Measurements from ENCODE around the gene GRID2. TPM values are rescaled to one million over a fixed set of nuclear protein-coding genes. Genes with fewer than 3 reads are reported as not detected.
"Not testable (repeated sequence)": the region's sequence is repeated elsewhere in the genome, so short reads cannot be mapped to it uniquely, and the experiment has no call there.

GRID2 gene
- total RNA-seq, 1 donor from 2014 or later, result 1.3 TPM

- no peaks in the 10 kb centered on the region for H3K9me3 Mint-ChIP-seq
- H3K4me3 Mint-ChIP-seq, result no peak overlapping the region
- H3K27ac Mint-ChIP-seq (ENCODE audit: unreplicated experiment), result no peak overlapping the region
Observed at GRCh38 chr4:93299118-93299517, 995.4 kb downstream of the GRID2 start.

GRCh38 chr4:93300780-93301555, 997.2 kb downstream of the GRID2 start:
- not testable (repeated sequence) for H3K27ac Mint-ChIP-seq (ENCODE audit: unreplicated experiment); H3K9me3 Mint-ChIP-seq

More at GRCh38 chr4:93299118-93299517, 995.4 kb downstream of the GRID2 start:
- Mint-ChIP-seq H3K27me3 (ENCODE audit: low read depth) (no peaks in the 10 kb centered on the region), H3K36me3 (ENCODE audit: low read depth) (no peaks in the 10 kb centered on the region), H3K4me1 (no peaks in the 10 kb centered on the region)
- DNase-seq (ENCODE audit: low read depth, low spot score), result no peak
- TF ChIP-seq CTCF (conservative IDR thresholded peaks at IDR 0.05), result no peak

GRCh38 chr4:93302310-93302709, 998.5 kb downstream of the GRID2 start:
- H3K9me3 Mint-ChIP-seq, result peaks cover 3% of the 10 kb centered on the region
- H3K4me3 Mint-ChIP-seq, result no peak overlapping the region
- TF ChIP-seq CTCF (conservative IDR thresholded peaks at IDR 0.05), result no peak
- DNase-seq (ENCODE audit: low read depth, low spot score), result no peak
- no peaks in the 10 kb centered on the region for H3K27me3 Mint-ChIP-seq (ENCODE audit: low read depth)
- no peaks in the 10 kb centered on the region for H3K4me1 Mint-ChIP-seq
- no peaks in the 10 kb centered on the region for H3K36me3 Mint-ChIP-seq (ENCODE audit: low read depth)
- no peak overlapping the region for H3K27ac Mint-ChIP-seq (ENCODE audit: unreplicated experiment)

More at GRCh38 chr4:93300780-93301555, 997.2 kb downstream of the GRID2 start:
- DNase-seq (ENCODE audit: low read depth, low spot score); H3K4me1 Mint-ChIP-seq; H3K36me3 Mint-ChIP-seq (ENCODE audit: low read depth); H3K27me3 Mint-ChIP-seq (ENCODE audit: low read depth); H3K4me3 Mint-ChIP-seq: not testable (repeated sequence)

- no peaks in the 10 kb centered on the region for H3K36me3 Mint-ChIP-seq (ENCODE audit: low read depth)
- no peak overlapping the region for H3K4me3 Mint-ChIP-seq
- no peak for TF ChIP-seq CTCF (conservative IDR thresholded peaks at IDR 0.05)
- no peak overlapping the region for H3K27ac Mint-ChIP-seq (ENCODE audit: unreplicated experiment)
- DNase-seq (ENCODE audit: low read depth, low spot score), result no peak
- peaks cover 3% of the 10 kb centered on the region for H3K9me3 Mint-ChIP-seq
- no peaks in the 10 kb centered on the region for H3K27me3 Mint-ChIP-seq (ENCODE audit: low read depth)
- no peaks in the 10 kb centered on the region for H3K4me1 Mint-ChIP-seq
Observed at GRCh38 chr4:93303440-93303839, 999.7 kb downstream of the GRID2 start.

GRCh38 chr4:93312299-93312698, 1008.5 kb downstream of the GRID2 start:
- H3K36me3 Mint-ChIP-seq (ENCODE audit: low read depth), result no peaks in the 10 kb centered on the region
- no peak for DNase-seq (ENCODE audit: low read depth, low spot score)
- H3K9me3 Mint-ChIP-seq, result no peaks in the 10 kb centered on the region
- TF ChIP-seq CTCF (conservative IDR thresholded peaks at IDR 0.05), result no peak
- no peaks in the 10 kb centered on the region for H3K27me3 Mint-ChIP-seq (ENCODE audit: low read depth)
- no peak overlapping the region for H3K4me3 Mint-ChIP-seq
- no peak overlapping the region for H3K27ac Mint-ChIP-seq (ENCODE audit: unreplicated experiment)
- H3K4me1 Mint-ChIP-seq, result no peaks in the 10 kb centered on the region

- no peak for DNase-seq (ENCODE audit: low read depth, low spot score)
- no peak for TF ChIP-seq CTCF (conservative IDR thresholded peaks at IDR 0.05)
- Mint-ChIP-seq H3K36me3 (ENCODE audit: low read depth) (no peaks in the 10 kb centered on the region), H3K27me3 (ENCODE audit: low read depth) (no peaks in the 10 kb centered on the region), H3K4me3 (no peak overlapping the region), H3K27ac (ENCODE audit: unreplicated experiment) (no peak overlapping the region), H3K9me3 (no peaks in the 10 kb centered on the region), H3K4me1 (no peaks in the 10 kb centered on the region)
Observed at GRCh38 chr4:93313197-93313596, 1009.4 kb downstream of the GRID2 start.

Data from neural crest cell (in vitro differentiated cells).